ENCODE measurements around the gene PTPN11. TPM values are rescaled to one million over a fixed set of nuclear protein-coding genes. Genes with fewer than 3 reads are reported as not detected.
A peak's percentile ranks its signal among the peaks of the same experiment; 100 is the strongest.

The PTPN11 gene
- total and polyA plus RNA-seq, 2 experiments from 2014 or later = 87.0 to 94.7 TPM

- H3K27ac ChIP-seq (ENCODE audit: low read depth) = peak overlapping the region; percentile 40; the same call in 1 of the 2 replicates
- H3K27ac Mint-ChIP-seq = no peak overlapping the region
- H3F3A ChIP-seq (replicated peaks; ENCODE audit: low read depth) = no peaks in the 10 kb centered on the region
- peaks cover 8% of the 10 kb centered on the region; the same call in 1 of the 2 replicates for H4K20me1 ChIP-seq (replicated peaks; ENCODE audit: insufficient read depth)
- TF ChIP-seq EZH2 (IDR thresholded peaks at IDR 0.05; ENCODE audit: low read depth, unreplicated experiment) = no peak
- no peak for TF ChIP-seq CTCF (conservative IDR thresholded peaks at IDR 0.05; ENCODE audit: low read depth in 2 of 2)
- TF ChIP-seq ZNF462 (CRISPR knock-in tag; IDR thresholded peaks at IDR 0.05) = no peak
- TF ChIP-seq ZNF331 (CRISPR knock-in tag; IDR thresholded peaks at IDR 0.05; ENCODE audit: low read depth) = no peak
- TF ChIP-seq JUNB (IDR thresholded peaks at IDR 0.05; ENCODE audit: unreplicated experiment) = no peak
- TF ChIP-seq NANOG (IDR thresholded peaks at IDR 0.05; ENCODE audit: borderline replicate concordance) = no peak
- TF ChIP-seq POLR2AphosphoS5 (IDR thresholded peaks at IDR 0.05; ENCODE audit: low read depth) = no peak
- TF ChIP-seq ZNF114 (CRISPR knock-in tag; IDR thresholded peaks at IDR 0.05) = no peak
- TF ChIP-seq EZH2phosphoT487 (IDR thresholded peaks at IDR 0.05; ENCODE audit: unreplicated experiment) = no peak
- no peak for TF ChIP-seq STAT1 (IDR thresholded peaks at IDR 0.05; ENCODE audit: unreplicated experiment)
- no peak for TF ChIP-seq REST (IDR thresholded peaks at IDR 0.05; ENCODE audit: unreplicated experiment)
- TF ChIP-seq CREB1 (CRISPR knock-in tag; IDR thresholded peaks at IDR 0.05; ENCODE audit: low read depth) = no peak
- no peak for TF ChIP-seq ETS1 (IDR thresholded peaks at IDR 0.05)
- no peaks in the 10 kb centered on the region for H3K36me3 Mint-ChIP-seq (ENCODE audit: low read depth)
- H3K4me3 Mint-ChIP-seq = no peak overlapping the region
- no peaks in the 10 kb centered on the region for H3K27me3 ChIP-seq (ENCODE audit: insufficient read depth)
- DNase-seq (ENCODE audit: low spot score) = no peak
- no peak overlapping the region for H3K4me2 ChIP-seq
- peaks cover 14% of the 10 kb centered on the region for H3K4me1 ChIP-seq (ENCODE audit: insufficient read depth)
- no peaks in the 10 kb centered on the region for H3K9me2 ChIP-seq (ENCODE audit: insufficient read depth)
- peaks cover 10% of the 10 kb centered on the region; the same call in 2 of the 3 replicates for H3K4me1 Mint-ChIP-seq
- H3K9me3 Mint-ChIP-seq = no peaks in the 10 kb centered on the region
- no peak overlapping the region for H2AFZ ChIP-seq
- peaks cover 2% of the 10 kb centered on the region for H3K27me3 Mint-ChIP-seq (ENCODE audit: insufficient read depth, low read depth, poor library complexity)
- H3K79me2 ChIP-seq (replicated peaks; ENCODE audit: insufficient read depth) = peaks cover 99% of the 10 kb centered on the region
- no peaks in the 10 kb centered on the region for H3K36me3 ChIP-seq (ENCODE audit: insufficient read depth)
- ATAC-seq = no peak
- H3K4me3 ChIP-seq = no peak overlapping the region
Measured at GRCh38 chr12:112370868-112371510, 47.8 kb upstream of the PTPN11 start.
